A549 treated with Hydrocortisone at 1 μM for 4 hours (cell line): ENCODE results near the gene CCNE1. TPM values are rescaled to one million over a fixed set of nuclear protein-coding genes. Genes with fewer than 3 reads are reported as not detected.

Experiments
- total RNA-seq: library from RNA; stranded (reverse); fragments of 200-300 nt; extraction: Qiagen RNA extraction; gene quantifications from 5 replicates; pipeline ENCODE4 v1.2.3, GENCODE V29; 2022

The CCNE1 gene
- 22.3 to 24.4 TPM (median 23.0 TPM) in 5 replicates for total RNA-seq

DNA sequence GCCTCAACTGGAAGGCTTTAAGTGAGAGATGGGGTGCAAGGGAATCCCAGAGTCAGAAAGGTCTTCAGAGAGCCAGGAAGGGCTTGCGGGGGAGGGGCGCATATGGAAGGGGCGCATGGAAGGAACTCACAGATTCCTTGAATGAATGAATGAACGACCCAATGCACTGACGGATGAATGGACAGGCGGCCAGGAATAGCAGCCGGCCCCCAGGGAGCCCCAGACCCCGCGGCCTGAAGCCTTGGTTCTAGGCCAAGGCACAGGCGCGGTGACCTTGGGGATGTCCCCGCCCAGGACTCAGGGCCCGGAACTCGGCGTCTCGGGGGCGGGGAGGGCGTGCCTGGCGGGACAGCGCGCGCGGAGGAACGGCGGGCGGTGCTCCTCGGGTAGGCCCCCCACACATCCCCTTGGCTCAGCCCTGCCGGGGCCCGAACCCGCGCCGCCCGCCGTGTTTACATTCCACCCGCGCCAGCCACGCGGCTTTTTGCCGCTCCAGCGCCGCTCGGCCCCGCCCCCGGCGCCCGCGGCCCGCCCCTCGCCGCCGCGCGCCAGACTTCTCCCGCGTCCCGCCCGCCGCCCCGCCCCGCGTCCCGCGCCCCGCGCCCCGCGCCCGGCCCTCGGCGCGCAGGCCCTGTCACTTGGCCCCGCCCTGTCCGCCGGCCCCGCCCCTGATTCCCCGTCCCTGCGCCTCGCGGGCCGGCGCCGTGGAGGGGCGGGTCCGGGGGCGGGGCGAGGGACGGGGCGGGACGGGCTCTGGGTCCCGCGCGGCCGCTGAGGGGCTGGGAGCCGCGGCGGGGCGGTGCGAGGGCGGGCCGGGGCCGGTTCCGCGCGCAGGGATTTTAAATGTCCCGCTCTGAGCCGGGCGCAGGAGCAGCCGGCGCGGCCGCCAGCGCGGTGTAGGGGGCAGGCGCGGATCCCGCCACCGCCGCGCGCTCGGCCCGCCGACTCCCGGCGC lies at the start of gene CCNE1:
Gene CCNE1, plus strand, starts transcription at position 867 of the 955 bp plus-strand sequence. CDS start 565 bp downstream, outside the sequence.

Other genes starting within 250 kb of the CCNE1 start
- 193 to 210 TPM (median 202 TPM) in 5 replicates for gene POP4, start 205.7 kb upstream of the CCNE1 start, total RNA-seq
- gene PLEKHF1, start 146.5 kb upstream of the CCNE1 start, total RNA-seq, result 5.4 to 8.4 TPM (median 7.6 TPM) in 5 replicates
- 44.7 to 51.3 TPM (median 49.8 TPM) in 5 replicates for gene C19orf12, start 96.7 kb upstream of the CCNE1 start, total RNA-seq
- gene URI1, start 130.2 kb downstream of the CCNE1 start, total RNA-seq, result 84.8 to 107 TPM (median 90.7 TPM) in 5 replicates